Activated CD8-positive, alpha-beta T cell treated with anti-CD3 and anti-CD28 coated beads, Interleukin-2, amount 10 ng/mL, durations not matched to agents 7 days and 5 days (primary cell): ENCODE measurements around the gene COG3. TPM values are rescaled to one million over a fixed set of nuclear protein-coding genes. Genes with fewer than 3 reads are reported as not detected.

Experiments
- ATAC-seq: fragments of 150-1000 bp; cut with Tn5 transposase; one replicate; pipeline ENCODE4 v1.10.0; 2021; ENCODE audit warnings: moderate library complexity
- CTCF ChIA-PET: fragments of 350-600 bp; sonication (Branson Sonifier 250); formaldehyde crosslinking; loops from one replicate; lab custom pipeline; 2021; ENCODE audit warnings: antibody characterized with exemption; lab: Charles Lee
- POLR2A ChIA-PET: fragments of 350-600 bp; sonication (Branson Sonifier 250); formaldehyde crosslinking; loops from one replicate; lab custom pipeline; 2021; ENCODE audit warnings: antibody characterized with exemption; lab: Charles Lee
- DNase-seq: peaks from one replicate; pipeline ENCODE4 v3.0.0-alpha.2; 2020
- H3K27ac Mint-ChIP-seq: one replicate; pipeline ENCODE4 v1.8.0; 2021; ENCODE audit warnings: mild to moderate bottlenecking, mixed read lengths
- H3K27me3 Mint-ChIP-seq: one replicate; pipeline ENCODE4 v1.8.0; 2021; ENCODE audit warnings: low read depth, mixed read lengths
- H3K36me3 Mint-ChIP-seq: one replicate; pipeline ENCODE4 v1.8.0; 2021; ENCODE audit warnings: low read depth, mixed read lengths
- H3K4me1 Mint-ChIP-seq: one replicate; pipeline ENCODE4 v1.8.0; 2021; ENCODE audit warnings: low read depth, mixed read lengths
- H3K4me3 Mint-ChIP-seq: one replicate; pipeline ENCODE4 v1.8.0; 2021; ENCODE audit warnings: mild to moderate bottlenecking, mixed read lengths
- H3K9me3 Mint-ChIP-seq: one replicate; pipeline ENCODE4 v1.8.0; 2022; ENCODE audit warnings: mixed read lengths; ENCODE audit not compliant: insufficient read depth
- total RNA-seq, 2 experiments: library from RNA; stranded (reverse); gene quantifications; one replicate each; pipeline ENCODE4 v1.2.3, GENCODE V29; 2021

The COG3 gene
- total RNA-seq, 2 experiments from 2014 or later = 22.0 to 23.1 TPM

- CTCF ChIA-PET = no interaction called here
Observed at GRCh38 chr13:45546410-45546765, 81.6 kb downstream of the COG3 start.

GRCh38 chr13:45548281-45548680, 83.5 kb downstream of the COG3 start:
- ChIA-PET POLR2A (no interaction called here), CTCF (no interaction called here)
- DNase-seq (no peak), ATAC-seq (no peak)
- Mint-ChIP-seq H3K4me1 (no peaks in the 10 kb centered on the region), H3K27ac (no peak overlapping the region), H3K27me3 (peaks cover 10% of the 10 kb centered on the region), H3K9me3 (no peaks in the 10 kb centered on the region), H3K36me3 (no peaks in the 10 kb centered on the region), H3K4me3 (no peak overlapping the region)

More at GRCh38 chr13:45546410-45546765, 81.6 kb downstream of the COG3 start:
- no peak for DNase-seq
- H3K9me3 Mint-ChIP-seq = no peaks in the 10 kb centered on the region
- no peak for ATAC-seq
- H3K27ac Mint-ChIP-seq = no peak overlapping the region
- H3K4me3 Mint-ChIP-seq = no peak overlapping the region
- POLR2A ChIA-PET = no interaction called here
- H3K27me3 Mint-ChIP-seq = peaks cover 5% of the 10 kb centered on the region
- H3K4me1 Mint-ChIP-seq = no peaks in the 10 kb centered on the region
- H3K36me3 Mint-ChIP-seq = no peaks in the 10 kb centered on the region

DNA sequence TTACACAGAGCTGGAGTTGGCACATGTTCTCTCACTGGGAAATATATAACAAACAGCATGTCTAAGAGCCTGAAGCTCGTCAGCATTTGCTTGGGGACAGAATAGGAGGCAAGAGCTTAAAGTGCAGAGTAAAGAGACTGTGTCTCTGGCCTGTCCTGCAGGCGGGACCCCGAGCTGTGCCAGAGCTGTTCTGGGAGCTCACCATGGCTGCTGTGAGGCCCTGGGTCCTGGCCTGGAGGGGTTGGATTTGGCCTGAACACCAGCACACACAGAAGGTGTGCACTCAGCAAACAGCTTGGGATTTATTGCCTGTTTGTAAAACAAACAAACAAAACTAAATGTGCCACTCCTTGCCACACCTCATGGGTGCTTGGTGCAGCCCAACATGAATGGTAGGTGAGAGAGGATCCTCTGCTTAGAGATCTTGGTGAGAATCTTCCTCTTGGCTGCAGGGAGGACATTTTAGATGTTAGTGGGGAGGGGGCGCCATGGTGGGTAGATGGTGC, 89.9 kb downstream of the COG3 start:
- ATAC-seq (no peak), DNase-seq (no peak)
- no peak overlapping the region for H3K27ac Mint-ChIP-seq
- H3K4me3 Mint-ChIP-seq = no peak overlapping the region
- peaks cover 2% of the 10 kb centered on the region for H3K4me1 Mint-ChIP-seq
- no peaks in the 10 kb centered on the region for H3K9me3 Mint-ChIP-seq
- H3K27me3 Mint-ChIP-seq = peaks cover 14% of the 10 kb centered on the region
- CTCF ChIA-PET = no interaction called here
- POLR2A ChIA-PET = no interaction called here
- no peaks in the 10 kb centered on the region for H3K36me3 Mint-ChIP-seq

DNA sequence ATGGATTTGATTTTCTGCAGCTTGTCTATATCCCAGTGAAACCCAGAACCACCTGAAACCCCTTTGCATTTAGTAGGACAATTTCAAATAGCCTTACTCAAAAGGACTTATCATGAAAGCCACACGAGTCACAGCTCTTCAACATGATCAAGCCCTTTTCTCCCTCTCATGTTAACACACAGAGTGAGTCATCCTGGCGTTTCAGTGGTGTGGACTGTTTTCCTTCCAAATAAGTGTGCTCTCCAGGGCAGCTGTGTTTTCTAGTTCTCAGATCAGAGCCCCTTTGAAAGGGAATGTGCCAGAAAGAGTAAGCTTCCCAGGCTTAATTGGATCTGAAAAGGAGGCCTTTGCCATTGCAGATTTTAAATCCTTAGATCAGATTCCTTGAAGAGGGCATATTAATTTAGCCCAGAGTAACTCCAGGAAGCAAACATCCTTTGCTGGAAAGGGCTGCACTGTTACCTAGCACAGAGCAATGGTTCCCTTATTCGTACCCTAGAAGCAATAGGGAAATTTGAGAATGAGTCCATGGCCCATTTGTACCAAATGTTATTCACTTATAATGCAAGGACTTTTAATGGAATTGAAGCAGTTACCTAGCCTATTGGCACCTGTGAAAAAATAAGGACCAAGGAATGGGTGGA, 99.5 kb downstream of the COG3 start:
- no peaks in the 10 kb centered on the region for H3K27me3 Mint-ChIP-seq
- no peak overlapping the region for H3K27ac Mint-ChIP-seq
- ATAC-seq = no peak
- ChIA-PET CTCF (no interaction called here), POLR2A (no interaction called here)
- H3K9me3 Mint-ChIP-seq = no peaks in the 10 kb centered on the region
- peaks cover 2% of the 10 kb centered on the region for H3K4me1 Mint-ChIP-seq
- DNase-seq = no peak
- no peak overlapping the region for H3K4me3 Mint-ChIP-seq
- H3K36me3 Mint-ChIP-seq = no peaks in the 10 kb centered on the region

- DNase-seq (no peak), ATAC-seq (no peak)
- H3K4me3 Mint-ChIP-seq = no peak overlapping the region
- H3K27me3 Mint-ChIP-seq = no peaks in the 10 kb centered on the region
- ChIA-PET CTCF (no interaction called here), POLR2A (no interaction called here)
- H3K27ac Mint-ChIP-seq = no peak overlapping the region
- H3K36me3 Mint-ChIP-seq = no peaks in the 10 kb centered on the region
- no peaks in the 10 kb centered on the region for H3K4me1 Mint-ChIP-seq
- H3K9me3 Mint-ChIP-seq = no peaks in the 10 kb centered on the region
Observed at GRCh38 chr13:45565331-45565730, 100.6 kb downstream of the COG3 start.

GRCh38 chr13:45575146-45575829, 110.5 kb downstream of the COG3 start:
- no peak for DNase-seq
- Mint-ChIP-seq H3K27ac (no peak overlapping the region), H3K9me3 (no peaks in the 10 kb centered on the region), H3K4me3 (no peak overlapping the region), H3K27me3 (peaks cover 5% of the 10 kb centered on the region), H3K36me3 (no peaks in the 10 kb centered on the region), H3K4me1 (no peaks in the 10 kb centered on the region)
- no peak for ATAC-seq
- ChIA-PET CTCF (no interaction called here), POLR2A (interaction anchor here (1.0 kb wide), 1 partner anchor 11 kb away, joined by 3 read pairs; no protein-coding TSS in a partner anchor)

- no peak for DNase-seq
- no peak for ATAC-seq
- no peaks in the 10 kb centered on the region for H3K4me1 Mint-ChIP-seq
- no peak overlapping the region for H3K27ac Mint-ChIP-seq
- ChIA-PET POLR2A (no interaction called here), CTCF (no interaction called here)
- no peak overlapping the region for H3K4me3 Mint-ChIP-seq
- H3K36me3 Mint-ChIP-seq = no peaks in the 10 kb centered on the region
- no peaks in the 10 kb centered on the region for H3K9me3 Mint-ChIP-seq
- H3K27me3 Mint-ChIP-seq = peaks cover 5% of the 10 kb centered on the region
Observed at GRCh38 chr13:45575830-45576180, 111.1 kb downstream of the COG3 start.

DNA sequence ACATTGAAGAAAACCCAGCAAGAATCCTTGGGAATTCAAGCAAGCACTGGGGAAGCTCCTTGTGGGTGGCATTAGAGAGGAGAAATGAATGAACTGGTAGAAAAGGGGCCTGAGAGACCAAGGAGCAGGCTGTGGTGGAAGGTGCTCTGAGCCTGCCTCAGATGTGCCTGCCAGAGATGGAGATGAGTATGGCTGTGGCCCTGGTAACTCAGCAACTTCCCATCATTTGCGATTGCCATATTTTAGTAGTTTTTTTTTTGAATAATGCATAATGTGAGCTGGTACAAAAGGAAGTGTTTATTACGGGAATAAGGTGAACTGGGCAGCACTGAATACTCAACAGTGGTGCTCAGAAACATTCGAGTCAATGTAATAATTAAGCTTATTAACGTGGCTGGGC, 111.7 kb downstream of the COG3 start:
- ChIA-PET CTCF (no interaction called here), POLR2A (no interaction called here)
- no peak overlapping the region for H3K4me3 Mint-ChIP-seq
- DNase-seq (no peak), ATAC-seq (no peak)
- no peaks in the 10 kb centered on the region for H3K9me3 Mint-ChIP-seq
- H3K36me3 Mint-ChIP-seq = no peaks in the 10 kb centered on the region
- peaks cover 5% of the 10 kb centered on the region for H3K27me3 Mint-ChIP-seq
- no peak overlapping the region for H3K27ac Mint-ChIP-seq
- no peaks in the 10 kb centered on the region for H3K4me1 Mint-ChIP-seq

DNA sequence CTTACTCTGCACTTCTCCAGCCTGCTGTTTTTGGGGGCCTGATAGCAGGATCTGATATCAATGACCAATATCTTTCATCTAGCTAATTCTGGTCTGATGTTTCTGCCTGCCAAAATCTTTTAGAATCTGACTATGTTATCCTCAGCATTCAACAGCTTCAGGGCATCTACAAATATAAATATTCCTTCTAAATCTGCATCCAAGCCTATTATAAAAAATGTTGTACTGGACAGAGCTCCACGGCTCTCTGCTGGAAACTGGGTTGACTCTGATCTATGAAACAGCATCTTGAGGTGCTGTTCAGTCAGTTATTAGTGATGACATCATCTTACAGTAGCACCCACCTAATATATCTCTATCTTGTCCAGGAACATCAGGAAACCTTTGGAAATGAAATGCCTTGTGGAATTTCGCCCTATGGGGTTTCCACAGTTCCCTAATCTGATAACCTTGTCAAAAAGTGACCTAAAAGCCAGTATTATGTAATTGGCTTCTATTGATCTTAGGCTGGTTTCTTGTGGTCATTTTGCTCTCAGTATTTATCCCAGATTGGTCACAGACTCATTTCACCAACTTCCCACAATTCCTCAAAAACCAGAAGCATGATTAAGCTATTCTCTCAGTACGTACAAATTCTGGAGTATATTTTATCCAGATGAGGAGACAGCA, 117.8 kb downstream of the COG3 start:
- Mint-ChIP-seq H3K36me3 (no peaks in the 10 kb centered on the region), H3K27ac (no peak overlapping the region), H3K4me3 (no peak overlapping the region), H3K9me3 (no peaks in the 10 kb centered on the region), H3K27me3 (peaks cover 2% of the 10 kb centered on the region), H3K4me1 (no peaks in the 10 kb centered on the region)
- CTCF ChIA-PET = no interaction called here
- DNase-seq = no peak
- ATAC-seq = no peak
- POLR2A ChIA-PET = no interaction called here

GRCh38 chr13:45584816-45585215, 120.1 kb downstream of the COG3 start:
- no peak for ATAC-seq
- ChIA-PET CTCF (no interaction called here), POLR2A (no interaction called here)
- Mint-ChIP-seq H3K4me3 (no peak overlapping the region), H3K27me3 (peaks cover 2% of the 10 kb centered on the region), H3K36me3 (no peaks in the 10 kb centered on the region), H3K9me3 (no peaks in the 10 kb centered on the region), H3K4me1 (no peaks in the 10 kb centered on the region), H3K27ac (no peak overlapping the region)
- DNase-seq = no peak
